ENCODE results near the gene BEAN1. TPM values are rescaled to one million over a fixed set of nuclear protein-coding genes. Genes with fewer than 3 reads are reported as not detected.
"Not testable (repeated sequence)": the region's sequence is repeated elsewhere in the genome, so short reads cannot be mapped to it uniquely, and the experiment has no call there.

Gene BEAN1
- total RNA-seq, 1 donor from 2014 or later = 3.7 TPM

DNA sequence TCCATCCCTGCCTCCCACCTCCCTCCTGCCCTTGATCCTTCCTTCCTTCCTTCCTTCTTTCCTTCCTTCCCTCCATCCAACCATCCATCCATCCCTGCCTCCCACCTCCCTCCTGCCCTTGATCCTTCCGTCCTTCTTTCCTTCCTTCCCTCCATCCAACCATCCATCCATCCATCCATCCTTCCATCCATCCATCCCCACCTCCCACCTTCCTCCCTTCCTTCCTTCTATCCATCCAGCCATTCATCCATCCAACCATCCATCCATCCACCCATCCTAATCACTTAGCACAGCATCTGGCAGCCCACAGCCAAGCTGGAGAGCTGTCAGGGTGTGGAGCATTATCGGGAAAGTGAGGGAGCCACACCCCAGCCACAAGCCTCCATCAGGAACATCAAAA is 68.3 kb downstream of the BEAN1 start:
- H3K27ac Mint-ChIP-seq (ENCODE audit: unreplicated experiment) = no peak overlapping the region
- no peaks in the 10 kb centered on the region for H3K9me3 Mint-ChIP-seq (ENCODE audit: low read depth)
- H3K4me1 Mint-ChIP-seq (ENCODE audit: low read depth) = no peaks in the 10 kb centered on the region
- TF ChIP-seq, protein P1, sequence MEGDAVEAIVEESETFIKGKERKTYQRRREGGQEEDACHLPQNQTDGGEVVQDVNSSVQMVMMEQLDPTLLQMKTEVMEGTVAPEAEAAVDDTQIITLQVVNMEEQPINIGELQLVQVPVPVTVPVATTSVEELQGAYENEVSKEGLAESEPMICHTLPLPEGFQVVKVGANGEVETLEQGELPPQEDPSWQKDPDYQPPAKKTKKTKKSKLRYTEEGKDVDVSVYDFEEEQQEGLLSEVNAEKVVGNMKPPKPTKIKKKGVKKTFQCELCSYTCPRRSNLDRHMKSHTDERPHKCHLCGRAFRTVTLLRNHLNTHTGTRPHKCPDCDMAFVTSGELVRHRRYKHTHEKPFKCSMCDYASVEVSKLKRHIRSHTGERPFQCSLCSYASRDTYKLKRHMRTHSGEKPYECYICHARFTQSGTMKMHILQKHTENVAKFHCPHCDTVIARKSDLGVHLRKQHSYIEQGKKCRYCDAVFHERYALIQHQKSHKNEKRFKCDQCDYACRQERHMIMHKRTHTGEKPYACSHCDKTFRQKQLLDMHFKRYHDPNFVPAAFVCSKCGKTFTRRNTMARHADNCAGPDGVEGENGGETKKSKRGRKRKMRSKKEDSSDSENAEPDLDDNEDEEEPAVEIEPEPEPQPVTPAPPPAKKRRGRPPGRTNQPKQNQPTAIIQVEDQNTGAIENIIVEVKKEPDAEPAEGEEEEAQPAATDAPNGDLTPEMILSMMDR (IDR thresholded peaks at IDR 0.05) = no peak
- peak; percentile 5 for DNase-seq (ENCODE audit: low spot score)
- peaks cover 9% of the 10 kb centered on the region for H3K36me3 Mint-ChIP-seq (ENCODE audit: low read depth)
- H3K4me3 Mint-ChIP-seq (ENCODE audit: unreplicated experiment) = no peak overlapping the region
- H3K27me3 Mint-ChIP-seq (ENCODE audit: low read depth) = no peaks in the 10 kb centered on the region

DNA sequence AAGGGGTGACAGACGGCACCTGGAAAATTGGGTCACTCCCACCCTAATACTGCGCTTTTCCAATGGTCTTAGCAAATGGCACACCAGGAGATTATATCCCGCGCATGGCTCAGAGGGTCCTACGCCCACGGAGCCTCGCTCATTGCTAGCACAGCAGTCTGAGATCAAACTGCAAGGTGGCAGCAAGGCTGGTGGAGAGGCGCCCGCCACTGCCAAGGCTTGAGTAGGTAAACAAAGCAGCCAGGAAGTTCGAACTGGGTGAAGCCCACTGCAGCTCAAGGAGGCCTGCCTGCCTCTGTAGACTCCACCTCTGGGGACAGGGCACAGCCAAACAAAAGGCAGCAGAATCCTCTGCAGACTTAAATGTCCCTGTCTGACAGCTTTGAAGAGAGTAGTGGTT is 69.1 kb downstream of the BEAN1 start:
- H3K36me3 Mint-ChIP-seq (ENCODE audit: low read depth); H3K27me3 Mint-ChIP-seq (ENCODE audit: low read depth); H3K9me3 Mint-ChIP-seq (ENCODE audit: low read depth); H3K4me3 Mint-ChIP-seq (ENCODE audit: unreplicated experiment); H3K27ac Mint-ChIP-seq (ENCODE audit: unreplicated experiment); H3K4me1 Mint-ChIP-seq (ENCODE audit: low read depth): not testable (repeated sequence)
- DNase-seq (ENCODE audit: low spot score) = peak; percentile 39

DNA sequence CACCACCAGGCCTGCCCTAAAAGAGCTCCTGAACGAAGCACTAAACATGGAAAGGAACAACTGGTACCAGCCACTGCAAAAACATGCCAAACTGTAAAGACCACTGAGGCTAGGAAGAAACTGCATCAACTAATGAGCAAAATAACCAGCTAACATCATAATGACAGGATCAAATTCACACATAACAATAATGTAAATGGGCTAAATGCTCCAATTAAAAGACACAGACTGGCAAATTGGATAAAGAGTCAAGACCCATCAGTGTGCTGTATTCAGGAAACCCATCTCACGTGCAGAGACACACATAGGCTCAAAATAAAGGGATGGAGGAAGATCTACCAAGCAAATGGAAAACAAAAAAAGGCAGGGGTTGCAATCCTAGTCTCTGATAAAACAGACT is 70.8 kb downstream of the BEAN1 start:
- not testable (repeated sequence) for H3K4me3 Mint-ChIP-seq (ENCODE audit: unreplicated experiment); H3K4me1 Mint-ChIP-seq (ENCODE audit: low read depth); H3K36me3 Mint-ChIP-seq (ENCODE audit: low read depth); H3K27me3 Mint-ChIP-seq (ENCODE audit: low read depth); DNase-seq (ENCODE audit: low spot score); H3K27ac Mint-ChIP-seq (ENCODE audit: unreplicated experiment); H3K9me3 Mint-ChIP-seq (ENCODE audit: low read depth)

DNA sequence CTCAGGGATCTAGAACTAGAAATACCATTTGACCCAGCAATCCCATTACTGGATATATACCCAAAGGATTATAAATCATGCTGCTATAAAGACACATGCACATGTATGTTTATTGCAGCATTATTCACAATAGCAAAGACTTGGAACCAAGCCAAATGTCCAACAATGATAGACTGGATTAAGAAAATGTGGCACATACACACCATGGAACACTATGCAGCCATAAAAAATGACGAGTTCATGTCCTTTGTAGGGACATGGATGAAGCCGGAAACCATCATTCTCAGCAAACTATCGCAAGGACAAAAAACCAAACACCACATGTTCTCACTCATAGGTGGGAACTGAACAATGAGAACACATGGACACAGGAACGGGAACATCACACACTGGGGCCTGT is 74.5 kb downstream of the BEAN1 start:
- not testable (repeated sequence) for H3K27ac Mint-ChIP-seq (ENCODE audit: unreplicated experiment); H3K9me3 Mint-ChIP-seq (ENCODE audit: low read depth); H3K36me3 Mint-ChIP-seq (ENCODE audit: low read depth); H3K27me3 Mint-ChIP-seq (ENCODE audit: low read depth); DNase-seq (ENCODE audit: low spot score); H3K4me3 Mint-ChIP-seq (ENCODE audit: unreplicated experiment)
- H3K4me1 Mint-ChIP-seq (ENCODE audit: low read depth) = peaks cover 20% of the 10 kb centered on the region

DNA sequence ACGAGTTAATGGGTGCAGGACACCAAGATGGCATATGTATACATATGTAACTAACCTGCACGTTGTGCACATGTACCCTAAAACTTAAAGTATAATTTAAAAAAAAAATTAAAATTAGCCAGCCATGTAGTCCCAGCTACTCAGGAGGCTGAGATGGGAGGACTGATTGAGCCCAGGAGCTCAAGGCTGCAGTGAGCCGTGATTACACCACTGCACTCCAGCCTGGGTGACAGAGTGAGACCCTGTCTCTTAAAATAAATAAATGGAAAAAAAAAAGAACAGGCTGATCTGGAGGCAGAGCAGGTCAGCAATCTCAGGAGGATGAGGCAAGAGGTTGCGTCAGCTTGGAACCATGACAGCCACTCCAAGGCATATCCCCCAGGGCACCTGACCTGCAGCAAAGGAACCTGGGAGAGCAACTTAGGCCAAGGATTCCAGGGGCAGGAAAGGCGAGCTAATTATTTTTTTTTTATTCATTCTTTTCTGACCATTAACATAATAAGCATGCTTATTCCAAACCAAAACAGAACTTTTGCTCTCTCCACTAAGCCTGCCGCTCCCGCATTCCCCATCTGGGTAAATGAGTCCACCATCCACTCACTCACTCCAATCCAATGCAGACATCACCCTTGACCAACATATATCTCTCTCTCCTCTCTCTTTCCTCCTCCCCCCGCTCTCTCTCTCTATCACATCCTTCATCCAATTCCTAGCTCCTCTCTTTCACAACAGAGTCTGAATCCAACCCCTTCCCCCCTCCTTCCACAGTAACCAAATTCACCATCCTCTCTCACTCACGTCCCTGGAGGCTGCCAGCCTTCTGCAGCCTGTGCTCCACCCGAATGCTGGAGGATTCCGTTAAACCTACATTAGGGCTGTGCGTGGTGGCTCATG is 75.2 kb downstream of the BEAN1 start:
- Mint-ChIP-seq H3K27me3 (ENCODE audit: low read depth) (no peaks in the 10 kb centered on the region), H3K9me3 (ENCODE audit: low read depth) (no peaks in the 10 kb centered on the region), H3K27ac (ENCODE audit: unreplicated experiment) (peak overlapping the region; percentile 79), H3K36me3 (ENCODE audit: low read depth) (peaks cover 5% of the 10 kb centered on the region), H3K4me3 (ENCODE audit: unreplicated experiment) (no peak overlapping the region), H3K4me1 (ENCODE audit: low read depth) (peaks cover 20% of the 10 kb centered on the region)
- DNase-seq (ENCODE audit: low spot score) = peak; percentile 15
- TF ChIP-seq, protein P1 (IDR thresholded peaks at IDR 0.05) = no peak

DNA sequence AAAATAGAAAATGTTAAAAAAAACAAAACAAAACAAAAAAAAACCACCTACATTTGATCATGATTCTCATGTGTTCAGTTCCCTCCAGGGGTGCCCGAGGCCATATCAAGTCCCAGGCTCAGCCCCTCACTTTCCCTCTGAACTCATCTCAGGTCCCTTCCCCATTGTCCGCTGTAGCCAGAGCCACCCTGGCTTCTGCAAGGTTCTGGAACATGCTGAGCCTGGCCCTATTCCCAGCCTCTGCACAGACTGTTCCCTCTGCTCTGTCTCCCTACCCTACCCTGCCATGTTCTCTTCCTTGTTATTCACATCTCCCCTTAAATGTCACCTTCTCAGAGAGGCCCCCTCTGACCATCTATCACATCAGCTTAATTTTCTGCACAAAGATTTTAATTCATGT is 75.9 kb downstream of the BEAN1 start:
- Mint-ChIP-seq H3K4me3 (ENCODE audit: unreplicated experiment) (no peak overlapping the region), H3K9me3 (ENCODE audit: low read depth) (peaks cover 4% of the 10 kb centered on the region), H3K4me1 (ENCODE audit: low read depth) (peaks cover 25% of the 10 kb centered on the region), H3K36me3 (ENCODE audit: low read depth) (peaks cover 11% of the 10 kb centered on the region), H3K27ac (ENCODE audit: unreplicated experiment) (no peak overlapping the region), H3K27me3 (ENCODE audit: low read depth) (no peaks in the 10 kb centered on the region)
- peak; percentile 24 for DNase-seq (ENCODE audit: low spot score)
- TF ChIP-seq, protein P1 (IDR thresholded peaks at IDR 0.05) = no peak

DNA sequence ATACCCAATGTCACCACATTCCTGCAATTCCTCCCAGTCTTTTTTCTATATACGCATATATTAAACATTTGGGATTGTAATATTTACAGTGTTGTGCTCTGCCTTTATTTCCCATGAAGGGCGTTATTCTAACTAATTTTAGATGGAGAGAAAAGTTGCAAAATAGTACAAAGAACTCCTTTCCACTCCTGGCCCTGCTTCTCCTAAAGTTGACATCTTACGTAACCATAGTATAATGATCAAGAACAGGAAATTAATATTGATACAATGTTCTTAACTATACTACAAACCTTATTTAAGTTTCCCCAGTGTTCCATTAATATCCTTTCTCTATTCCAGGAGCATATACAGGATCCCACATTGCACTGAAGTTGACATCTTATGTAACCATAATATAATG is 76.5 kb downstream of the BEAN1 start:
- Mint-ChIP-seq H3K36me3 (ENCODE audit: low read depth) (peaks cover 9% of the 10 kb centered on the region), H3K27ac (ENCODE audit: unreplicated experiment) (no peak overlapping the region), H3K27me3 (ENCODE audit: low read depth) (no peaks in the 10 kb centered on the region), H3K4me3 (ENCODE audit: unreplicated experiment) (no peak overlapping the region), H3K9me3 (ENCODE audit: low read depth) (peaks cover 5% of the 10 kb centered on the region), H3K4me1 (ENCODE audit: low read depth) (peaks cover 31% of the 10 kb centered on the region)
- TF ChIP-seq, protein P1 (IDR thresholded peaks at IDR 0.05) = no peak
- DNase-seq (ENCODE audit: low spot score) = no peak

All from chondrocyte (in vitro differentiated cells).